H1 (cell line): ENCODE results near the gene PODN. TPM values are rescaled to one million over a fixed set of nuclear protein-coding genes. Genes with fewer than 3 reads are reported as not detected.

ENCODE experiments used
- CTCF ChIA-PET: fragments of 300-600 bp; sonication (Branson Sonifier 250); formaldehyde crosslinking; loops from one replicate; lab custom pipeline; 2021; ENCODE audit not compliant: partially characterized antibody; lab: Charles Lee
- POLR2A ChIA-PET: fragments of 300-600 bp; sonication (Branson Sonifier 250); formaldehyde crosslinking; loops from one replicate; lab custom pipeline; 2021; ENCODE audit warnings: inconsistent platforms; ENCODE audit not compliant: partially characterized antibody; lab: Charles Lee
- DNase-seq, 2 experiments: peaks; one replicate each; pipeline versions ENCODE4 v3.0.0 to v3.0.0-alpha.2; 2010 to 2022; ENCODE audit warnings: low spot score in 2 of 2, low read depth in 1 of 2, mixed read lengths in 1 of 2
- FAIRE-seq: peaks from 2 replicates; lab custom pipeline; 2011; peaks lifted over from hg19 to GRCh38; lab: Jason Lieb, UNC
- H2AFZ ChIP-seq: 2 replicates; pipeline ENCODE4 v1.8.1; 2012; ENCODE audit warnings: low read length, inconsistent platforms
- H2AK5ac ChIP-seq: 2 replicates; pipeline ENCODE4 v1.6.1; 2013; ENCODE audit warnings: low read depth, low read length
- H2BK120ac ChIP-seq: replicated peaks from 2 replicates; pipeline ENCODE3; 2013; ENCODE audit warnings: low read depth, low read length, inconsistent platforms
- H2BK12ac ChIP-seq: 2 replicates; pipeline ENCODE4 v1.6.1; 2013; ENCODE audit warnings: low read depth, low read length
- H2BK15ac ChIP-seq: 2 replicates; pipeline ENCODE4 v1.6.1; 2013; ENCODE audit warnings: low read length
- H2BK20ac ChIP-seq: 2 replicates; pipeline ENCODE4 v1.6.1; 2013; ENCODE audit warnings: low read length
- H2BK5ac ChIP-seq: 2 replicates; pipeline ENCODE4 v1.6.1; 2013; ENCODE audit warnings: low read depth, low read length
- H3K14ac ChIP-seq: 2 replicates; pipeline ENCODE4 v1.6.1; 2013; ENCODE audit warnings: inconsistent platforms; ENCODE audit not compliant: insufficient read length
- H3K18ac ChIP-seq: 2 replicates; pipeline ENCODE4 v1.6.1; 2013; ENCODE audit warnings: low read length; ENCODE audit errors: extremely low read depth
- H3K23ac ChIP-seq: 2 replicates; pipeline ENCODE4 v1.6.1; 2013; ENCODE audit warnings: inconsistent platforms; ENCODE audit not compliant: insufficient read length
- H3K23me2 ChIP-seq: 2 replicates; pipeline ENCODE4 v1.6.1; 2013; ENCODE audit warnings: low read depth, low read length
- H3K27ac ChIP-seq: 2 replicates; pipeline ENCODE4 v1.6.1; 2011; ENCODE audit warnings: low read depth, low read length, inconsistent platforms
- H3K27me3 ChIP-seq, 4 experiments: replicated peaks in 1 of 4; 1 replicate in 1 of 4; 2 replicates in 3 of 4; pipeline versions ENCODE4 v1.6.1 to v1.8.1; 2011 to 2013; ENCODE audit warnings: low read length in 3 of 4, mild to moderate bottlenecking in 3 of 4, inconsistent platforms in 2 of 4, mixed read lengths in 2 of 4, moderate library complexity in 1 of 4; ENCODE audit not compliant: control insufficient read depth in 3 of 4, insufficient read depth in 3 of 4; ENCODE audit errors: extremely low read depth in 1 of 4
- H3K36me3 ChIP-seq, 4 experiments: 2 replicates each; pipeline versions ENCODE4 v1.6.1 to v1.8.1; 2011 to 2013; ENCODE audit warnings: mild to moderate bottlenecking in 4 of 4, low read length in 3 of 4, moderate library complexity in 2 of 4, control low read depth in 1 of 4, inconsistent platforms in 1 of 4; ENCODE audit not compliant: insufficient read depth in 4 of 4, control insufficient read depth in 2 of 4
- H3K4ac ChIP-seq: replicated peaks from 2 replicates; pipeline ENCODE3; 2013; ENCODE audit warnings: low read length, low read depth, mixed read lengths, inconsistent platforms; ENCODE audit not compliant: insufficient read length
- H3K4me1 ChIP-seq, 4 experiments: replicated peaks in 1 of 4; 1 replicate in 1 of 4; 2 replicates in 3 of 4; pipeline versions ENCODE4 v1.6.1 to v1.8.1; 2011 to 2013; ENCODE audit warnings: low read length in 3 of 4, inconsistent platforms in 2 of 4, mixed read lengths in 1 of 4; ENCODE audit not compliant: insufficient read depth in 4 of 4, control insufficient read depth in 3 of 4
- H3K4me2 ChIP-seq, 2 experiments: 2 replicates each; pipeline versions ENCODE4 v1.6.1 to v1.8.1; 2011 to 2013; ENCODE audit warnings: low read depth in 2 of 2, low read length in 2 of 2, control low read depth in 1 of 2, inconsistent platforms in 1 of 2, mild to moderate bottlenecking in 1 of 2; ENCODE audit not compliant: insufficient read depth in 1 of 2
- H3K4me3 ChIP-seq, 4 experiments: fragments of 200-600, 300-600 bp in 1 of 4; sonication (generic), shearing (Covaris generic), sonication (Bioruptor Twin) in 1 of 4; 2 replicates each; pipeline versions ENCODE4 v1.5.1 to v1.8.1; 2011 to 2016; ENCODE audit warnings: low read length in 4 of 4, low read depth in 3 of 4, control low read depth in 2 of 4, inconsistent platforms in 2 of 4, mild to moderate bottlenecking in 2 of 4, mixed read lengths in 1 of 4, moderate library complexity in 1 of 4; ENCODE audit not compliant: insufficient read depth in 2 of 4; ENCODE audit errors: extremely low read depth in 1 of 4
- H3K56ac ChIP-seq: replicated peaks from 2 replicates; pipeline ENCODE3; 2013; ENCODE audit warnings: low read depth, mild to moderate bottlenecking, mixed read lengths, low read length, inconsistent platforms; ENCODE audit not compliant: insufficient read length
- H3K79me1 ChIP-seq: 2 replicates; pipeline ENCODE4 v1.6.1; 2013; ENCODE audit warnings: low read depth, low read length, control low read depth
- H3K79me2 ChIP-seq, 2 experiments: 2 replicates each; pipeline versions ENCODE4 v1.6.1 to v1.8.1; 2012 to 2013; ENCODE audit warnings: low read length in 2 of 2, mild to moderate bottlenecking in 2 of 2, inconsistent platforms in 1 of 2; ENCODE audit not compliant: insufficient read depth in 2 of 2, control insufficient read depth in 1 of 2
- H3K9ac ChIP-seq, 4 experiments: replicated peaks in 1 of 4; 1 replicate in 1 of 4; 2 replicates in 3 of 4; pipeline versions ENCODE4 v1.6.1 to v1.8.1; 2011 to 2013; ENCODE audit warnings: low read depth in 3 of 4, low read length in 3 of 4, control low read depth in 2 of 4, mild to moderate bottlenecking in 2 of 4, moderate library complexity in 2 of 4, inconsistent platforms in 1 of 4; ENCODE audit errors: extremely low read depth in 1 of 4
- H3K9me3 ChIP-seq, 2 experiments: 2 replicates each; pipeline versions ENCODE4 v1.6.1 to v1.8.1; 2012 to 2013; ENCODE audit warnings: mild to moderate bottlenecking in 2 of 2, moderate library complexity in 2 of 2, control low read depth in 1 of 2, inconsistent platforms in 1 of 2, low read depth in 1 of 2, low read length in 1 of 2, mixed read lengths in 1 of 2; ENCODE audit not compliant: insufficient read depth in 2 of 2
- H4K20me1 ChIP-seq, 2 experiments: replicated peaks in 1 of 2; 2 replicates each; pipeline versions ENCODE3 to v1.8.1; 2011 to 2013; ENCODE audit warnings: inconsistent platforms in 2 of 2, low read length in 2 of 2, mild to moderate bottlenecking in 1 of 2; ENCODE audit not compliant: insufficient read depth in 2 of 2, control insufficient read depth in 1 of 2
- H4K5ac ChIP-seq: 2 replicates; pipeline ENCODE4 v1.6.1; 2013; ENCODE audit warnings: low read length, low read depth, mixed read lengths, inconsistent platforms; ENCODE audit not compliant: insufficient read length
- H4K8ac ChIP-seq: 2 replicates; pipeline ENCODE4 v1.8.0; 2013; ENCODE audit warnings: mild to moderate bottlenecking, moderate library complexity, low read length, inconsistent platforms; ENCODE audit not compliant: insufficient read depth; ENCODE audit errors: extremely low read depth
- H4K91ac ChIP-seq: replicated peaks from 2 replicates; pipeline ENCODE3; 2013; ENCODE audit warnings: low read length, mixed read lengths, inconsistent platforms; ENCODE audit not compliant: insufficient read length
- CTBP2 ChIP-seq: IDR thresholded peaks from 2 replicates; pipeline ENCODE4 v1.7.0; 2011; ENCODE audit warnings: borderline replicate concordance, mild to moderate bottlenecking, moderate library complexity, mixed read lengths, low read length; ENCODE audit not compliant: insufficient read depth, insufficient read length
- EP300 ChIP-seq, 2 experiments: IDR thresholded peaks; 1 replicate in 1 of 2; 2 replicates in 1 of 2; pipeline ENCODE4 v1.6.1; 2011 to 2012; ENCODE audit warnings: low read depth in 2 of 2, low read length in 2 of 2, mild to moderate bottlenecking in 2 of 2, borderline replicate concordance in 1 of 2, inconsistent platforms in 1 of 2, moderate library complexity in 1 of 2
- JUND ChIP-seq: IDR thresholded peaks from 2 replicates; pipeline ENCODE4 v1.6.1; 2011; ENCODE audit warnings: mild to moderate bottlenecking, improper control_type of control experiment, low read length
- KDM1A ChIP-seq: fragments of 200-600, 300-600 bp; sonication (generic); IDR thresholded peaks from 2 replicates; pipeline ENCODE4 v1.7.1; 2016; ENCODE audit warnings: mild to moderate bottlenecking, low read length, borderline replicate concordance
- MAX ChIP-seq: IDR thresholded peaks from 2 replicates; pipeline ENCODE4 v1.6.1; 2012; ENCODE audit warnings: inconsistent platforms
- NANOG ChIP-seq: IDR thresholded peaks from 2 replicates; pipeline ENCODE4 v1.6.1; 2011; ENCODE audit warnings: low read length, low read depth, mild to moderate bottlenecking, inconsistent platforms; ENCODE audit not compliant: insufficient read depth, poor library complexity, severe bottlenecking
- POU5F1 ChIP-seq: IDR thresholded peaks from 2 replicates; pipeline ENCODE4 v1.6.1; 2011; ENCODE audit warnings: low read depth, mild to moderate bottlenecking, low read length, moderate library complexity
- SIN3A ChIP-seq, 2 experiments: IDR thresholded peaks in 1 of 2; conservative IDR thresholded peaks in 1 of 2; 2 replicates each; pipeline ENCODE4 v1.6.1; 2011 to 2012; ENCODE audit warnings: low read length in 2 of 2, improper control_type of control experiment in 1 of 2, low read depth in 1 of 2, mild to moderate bottlenecking in 1 of 2
- SP2 ChIP-seq: IDR thresholded peaks from 2 replicates; pipeline ENCODE4 v1.6.1; 2012; ENCODE audit warnings: mild to moderate bottlenecking, low read length, inconsistent platforms
- SP4 ChIP-seq: IDR thresholded peaks from 2 replicates; pipeline ENCODE4 v1.6.1; 2012; ENCODE audit warnings: low read length, inconsistent platforms
- TEAD4 ChIP-seq: IDR thresholded peaks from 2 replicates; pipeline ENCODE4 v1.6.1; 2012; ENCODE audit warnings: low read depth, low read length, inconsistent platforms, mixed read lengths
- WGBS, 2 experiments: shearing (Covaris generic) in 1 of 2; methylation state at CpG; one replicate each; pipeline versions ENCODE4 v1.1.6 to v1.1.7; 2013 to 2015; ENCODE audit warnings: low lambda C conversion rate in 2 of 2, mixed read lengths in 2 of 2, inconsistent platforms in 1 of 2, low coverage in 1 of 2, missing lambda C conversion rate in 1 of 2; ENCODE audit not compliant: insufficient replicate concordance in 2 of 2, insufficient coverage in 1 of 2, insufficient read length in 1 of 2; ENCODE audit errors: extremely low coverage in 1 of 2, missing lambda C conversion rate in 1 of 2; 5-methylcytosine and 5-hydroxymethylcytosine counted together
- polyA plus RNA-seq, 7 experiments: library from polyadenylated mRNA; depleted of rRNA in 3 of 7; stranded (reverse) in 5 of 7; unstranded in 2 of 7; fragments of >200 nt in 5 of 7; fragments of 200-250 nt in 2 of 7; gene quantifications; 1 replicate in 5 of 7; 2 replicates in 1 of 7; 4 replicates in 1 of 7; pipeline versions ENCODE4 v1.2.1 to v1.2.3, GENCODE V29; 2011 to 2013; ENCODE audit warnings: missing spikeins in 2 of 7, mixed read lengths in 2 of 7
- total RNA-seq: library from RNA; stranded (reverse); fragmentation: NEBNext Ultra II Directional; extraction: Animal tissue kit (Norgen Biotek cat#: 25700); gene quantifications from 2 replicates; pipeline ENCODE4 v1.2.1, GENCODE V29; 2021
- TF ChIP-seq, protein P1 (sequence below): IDR thresholded peaks from 2 replicates; pipeline ENCODE4 v1.6.1; 2011; ENCODE audit warnings: low read depth, mild to moderate bottlenecking, low read length; ENCODE audit not compliant: insufficient read depth

PODN gene
- total and polyA plus RNA-seq, 2 of the 8 experiments (the other 6 are each of a cell fraction or from before 2014, with no cell fraction given): 0.11 to 0.17 TPM

- Histone ChIP-seq H3K79me2 (no peaks in the 10 kb centered on the region), H4K20me1 (no peaks in the 10 kb centered on the region), H3K4ac (no peak overlapping the region), H2BK20ac (no peak overlapping the region), H3K27ac (no peak overlapping the region), H3K4me2 (no peak overlapping the region), H3K36me3 (no peaks in the 10 kb centered on the region), H3K79me1 (no peaks in the 10 kb centered on the region), H4K5ac (no peak overlapping the region), H2BK120ac (no peak overlapping the region), H2BK15ac (no peak overlapping the region), H3K4me3 (no peak overlapping the region), H3K23ac (no peak overlapping the region), H3K14ac (no peak overlapping the region), H2BK5ac (no peak overlapping the region), H3K27me3 (peaks cover 0 to 3% (median 0%) of the 10 kb centered on the region in 4 experiments; a peak in 1 of 7 replicates), H3K4me1 (peaks cover 0 to 18% (median 7%) of the 10 kb centered on the region in 4 experiments; a peak in 5 of 7 replicates), H2BK12ac (no peak overlapping the region), H3K56ac (no peak overlapping the region), H4K8ac (no peak overlapping the region), H4K91ac (no peak overlapping the region), H3K18ac (no peak overlapping the region), H3K9me3 (peaks cover 0 to 4% of the 10 kb centered on the region in 2 experiments; a peak in 2 of 4 replicates), H3K23me2 (no peaks in the 10 kb centered on the region), H2AK5ac (no peak overlapping the region), H2AFZ (no peak overlapping the region), H3K9ac (no peak overlapping the region)
- no peak for FAIRE-seq
- POLR2A ChIA-PET: no interaction called here
- WGBS, 2 experiments: 73% methylated on average over 5 of the region's 5 CpGs; no CpG with 5 or more reads in 1 of the 2 experiments
- DNase-seq: no peak
- CTCF ChIA-PET: interaction anchor here (1.0 to 2.9 kb wide), 6 partner anchors 10 to 74 kb away, joined by 3 to 11 read pairs (median 4); no protein-coding TSS in a partner anchor
- TF ChIP-seq SIN3A (conservative IDR thresholded peaks at IDR 0.05 in 1 of 2, IDR thresholded peaks at IDR 0.05 in 1 of 2; ENCODE audit: low read depth in 1 of 2, low read length in 2 of 2) (no peak), TEAD4 (no peak), JUND (no peak), MAX (no peak), CTBP2 (no peak), SP2 (no peak), POU5F1 (no peak), EP300 (IDR thresholded peaks at IDR 0.05; ENCODE audit: borderline replicate concordance in 1 of 2, low read depth in 2 of 2, low read length in 2 of 2) (no peak), KDM1A (no peak), NANOG (no peak), SP4 (no peak)
- TF ChIP-seq, protein P1, sequence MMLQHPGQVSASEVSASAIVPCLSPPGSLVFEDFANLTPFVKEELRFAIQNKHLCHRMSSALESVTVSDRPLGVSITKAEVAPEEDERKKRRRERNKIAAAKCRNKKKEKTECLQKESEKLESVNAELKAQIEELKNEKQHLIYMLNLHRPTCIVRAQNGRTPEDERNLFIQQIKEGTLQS: no peak
These were observed 49.7 kb downstream of the PODN start for GRCh38 chr1:53111693-53112092.
